Activated T-cell treated with anti-CD3 and anti-CD28 coated beads, Interleukin-2, amount 50 U/mL, for 72 hours (primary cell): Measurements from ENCODE around the gene GRIK3. TPM values are rescaled to one million over a fixed set of nuclear protein-coding genes. Genes with fewer than 3 reads are reported as not detected.

Experiments
- ATAC-seq, 2 donors: fragments of 150-1000 bp; cut with Tn5 transposase; replicated peaks in 1 of 2; 2 replicates each; pipeline ENCODE4 v1.10.0; 2021; ENCODE audit warnings: moderate library complexity in 2 of 2, mild to moderate bottlenecking in 1 of 2
- DNase-seq, 2 donors: peaks; one replicate each; pipeline ENCODE4 v3.0.0; 2021 to 2022; ENCODE audit warnings: mixed read lengths in 1 of 2
- H3K27ac Mint-ChIP-seq: one replicate; pipeline ENCODE4 v1.8.0; 2022; ENCODE audit warnings: mild to moderate bottlenecking, moderate library complexity, mixed read lengths
- H3K27me3 Mint-ChIP-seq: one replicate; pipeline ENCODE4 v1.8.0; 2022; ENCODE audit warnings: low read depth, mixed read lengths
- H3K36me3 Mint-ChIP-seq, 2 donors: one replicate each; pipeline ENCODE4 v1.8.0; 2022; ENCODE audit warnings: mixed read lengths in 2 of 2, mild to moderate bottlenecking in 1 of 2; ENCODE audit not compliant: insufficient read depth in 2 of 2
- H3K4me1 Mint-ChIP-seq: one replicate; pipeline ENCODE4 v1.8.0; 2022; ENCODE audit warnings: low read depth, mixed read lengths
- H3K4me3 Mint-ChIP-seq, 2 donors: one replicate each; pipeline ENCODE4 v1.8.0; 2022; ENCODE audit warnings: mild to moderate bottlenecking in 2 of 2, mixed read lengths in 2 of 2, moderate library complexity in 2 of 2
- H3K9me3 Mint-ChIP-seq, 2 donors: one replicate each; pipeline ENCODE4 v1.8.0; 2022; ENCODE audit warnings: mixed read lengths in 2 of 2
- total RNA-seq, 2 donors: library from RNA; stranded (reverse); gene quantifications; one replicate each; pipeline ENCODE4 v1.2.3, GENCODE V29; 2022

Gene GRIK3
- total RNA-seq, 2 donors from 2014 or later: not detected

- peaks cover 13% of the 10 kb centered on the region for H3K4me1 Mint-ChIP-seq
- DNase-seq (no peak), ATAC-seq (no peak)
- H3K27ac Mint-ChIP-seq: no peak overlapping the region
- H3K4me3 Mint-ChIP-seq: no peak overlapping the region
- peaks cover 0 to 2% of the 10 kb centered on the region in 2 donors for H3K36me3 Mint-ChIP-seq
- peaks cover 61% of the 10 kb centered on the region for H3K27me3 Mint-ChIP-seq
- H3K9me3 Mint-ChIP-seq: no peaks in the 10 kb centered on the region
Measured at GRCh38 chr1:37038227-37039093, 4.1 kb upstream of the GRIK3 start.

GRCh38 chr1:37037690-37038089, 3.4 kb upstream of the GRIK3 start:
- no peak overlapping the region for H3K4me3 Mint-ChIP-seq
- peaks cover 61% of the 10 kb centered on the region for H3K27me3 Mint-ChIP-seq
- peaks cover 13% of the 10 kb centered on the region for H3K4me1 Mint-ChIP-seq
- peaks cover 0 to 2% of the 10 kb centered on the region in 2 donors for H3K36me3 Mint-ChIP-seq
- DNase-seq (no peak), ATAC-seq (no peak)
- no peak overlapping the region for H3K27ac Mint-ChIP-seq
- no peaks in the 10 kb centered on the region for H3K9me3 Mint-ChIP-seq

- no peaks in the 10 kb centered on the region for H3K9me3 Mint-ChIP-seq
- peaks cover 69% of the 10 kb centered on the region for H3K27me3 Mint-ChIP-seq
- no peak for DNase-seq
- no peak overlapping the region for H3K4me3 Mint-ChIP-seq
- H3K27ac Mint-ChIP-seq: no peak overlapping the region
- peaks cover 0 to 2% of the 10 kb centered on the region in 2 donors for H3K36me3 Mint-ChIP-seq
- ATAC-seq: no peak
- H3K4me1 Mint-ChIP-seq: peaks cover 13% of the 10 kb centered on the region
Measured at GRCh38 chr1:37036667-37037053, 2.3 kb upstream of the GRIK3 start.

GRCh38 chr1:37035796-37036666, 1.7 kb upstream of the GRIK3 start:
- Mint-ChIP-seq H3K27me3 (peaks cover 73% of the 10 kb centered on the region), H3K4me1 (peaks cover 13% of the 10 kb centered on the region), H3K27ac (no peak overlapping the region), H3K36me3 (peaks cover 0 to 2% of the 10 kb centered on the region in 2 donors), H3K9me3 (no peaks in the 10 kb centered on the region), H3K4me3 (peak overlapping the region; percentile 4 to 22)
- peak; percentile 30 to 44 for DNase-seq
- peak; percentile 49 to 68 for ATAC-seq

GRCh38 chr1:37035014-37035691, 838 bp upstream of the GRIK3 start:
- Mint-ChIP-seq H3K4me1 (peaks cover 13% of the 10 kb centered on the region), H3K9me3 (no peaks in the 10 kb centered on the region), H3K27me3 (peaks cover 72% of the 10 kb centered on the region), H3K27ac (no peak overlapping the region), H3K4me3 (no peak overlapping the region), H3K36me3 (peaks cover 0 to 2% of the 10 kb centered on the region in 2 donors)
- DNase-seq: no peak
- ATAC-seq: no peak

GRCh38 chr1:37033355-37034101, 787 bp downstream of the GRIK3 start:
- Mint-ChIP-seq H3K9me3 (no peaks in the 10 kb centered on the region), H3K27ac (no peak overlapping the region), H3K4me3 (no peak overlapping the region), H3K27me3 (peaks cover 59% of the 10 kb centered on the region), H3K4me1 (peaks cover 13% of the 10 kb centered on the region), H3K36me3 (peaks cover 0 to 2% of the 10 kb centered on the region in 2 donors)
- ATAC-seq (no peak), DNase-seq (no peak)

- no peaks in the 10 kb centered on the region for H3K9me3 Mint-ChIP-seq
- H3K4me1 Mint-ChIP-seq: peaks cover 13% of the 10 kb centered on the region
- H3K27ac Mint-ChIP-seq: no peak overlapping the region
- peaks cover 0 to 2% of the 10 kb centered on the region in 2 donors for H3K36me3 Mint-ChIP-seq
- no peak for DNase-seq
- H3K27me3 Mint-ChIP-seq: peaks cover 59% of the 10 kb centered on the region
- H3K4me3 Mint-ChIP-seq: no peak overlapping the region
- no peak for ATAC-seq
Measured at GRCh38 chr1:37032660-37033354, 1.5 kb downstream of the GRIK3 start.

- H3K27me3 Mint-ChIP-seq: peaks cover 54% of the 10 kb centered on the region
- no peak overlapping the region for H3K4me3 Mint-ChIP-seq
- H3K9me3 Mint-ChIP-seq: no peaks in the 10 kb centered on the region
- peaks cover 0 to 2% of the 10 kb centered on the region in 2 donors for H3K36me3 Mint-ChIP-seq
- no peak for ATAC-seq
- no peak for DNase-seq
- peaks cover 13% of the 10 kb centered on the region for H3K4me1 Mint-ChIP-seq
- no peak overlapping the region for H3K27ac Mint-ChIP-seq
Measured at GRCh38 chr1:37031871-37032270, 2.4 kb downstream of the GRIK3 start.

GRCh38 chr1:37031429-37031828, 2.9 kb downstream of the GRIK3 start:
- Mint-ChIP-seq H3K4me3 (no peak overlapping the region), H3K27ac (no peak overlapping the region)

GRCh38 chr1:37028981-37029617, 5.2 kb downstream of the GRIK3 start:
- H3K9me3 Mint-ChIP-seq: no peaks in the 10 kb centered on the region
- no peak overlapping the region for H3K27ac Mint-ChIP-seq
- no peak overlapping the region for H3K4me3 Mint-ChIP-seq
- H3K36me3 Mint-ChIP-seq: no peaks in the 10 kb centered on the region
- DNase-seq: no peak
- no peaks in the 10 kb centered on the region for H3K4me1 Mint-ChIP-seq
- ATAC-seq: no peak
- peaks cover 45% of the 10 kb centered on the region for H3K27me3 Mint-ChIP-seq

More at GRCh38 chr1:37031429-37031828, 2.9 kb downstream of the GRIK3 start:
- H3K27me3 Mint-ChIP-seq: peaks cover 55% of the 10 kb centered on the region
- ATAC-seq (no peak), DNase-seq (no peak)
- H3K36me3 Mint-ChIP-seq: peaks cover 0 to 2% of the 10 kb centered on the region in 2 donors
- no peaks in the 10 kb centered on the region for H3K9me3 Mint-ChIP-seq
- peaks cover 13% of the 10 kb centered on the region for H3K4me1 Mint-ChIP-seq

- Mint-ChIP-seq H3K27me3 (peaks cover 27% of the 10 kb centered on the region), H3K4me3 (no peak overlapping the region), H3K9me3 (no peaks in the 10 kb centered on the region), H3K27ac (no peak overlapping the region), H3K4me1 (no peaks in the 10 kb centered on the region), H3K36me3 (no peaks in the 10 kb centered on the region)
- DNase-seq: no peak
- no peak for ATAC-seq
Measured at GRCh38 chr1:37021502-37021901, 12.8 kb downstream of the GRIK3 start.
